ENCODE measurements around the gene CDCA8. TPM values are rescaled to one million over a fixed set of nuclear protein-coding genes. Genes with fewer than 3 reads are reported as not detected.

CDCA8 gene
- polyA plus RNA-seq, 1 donor (not counting 4 experiments of a cell fraction or from before 2014, with no cell fraction given) = 15.1 TPM

- FAIRE-seq = no peak
- dilution Hi-C loops (cut with MboI; ENCODE audit: extremely low pct_ligation_motif_present, low sequenced_read_pairs) = no loop called here
Observed at GRCh38 chr1:37666241-37666867, 26.0 kb upstream of the CDCA8 start.

GRCh38 chr1:37667023-37667671, 25.2 kb upstream of the CDCA8 start:
- Histone ChIP-seq H4K20me1 (ENCODE audit: control insufficient read depth, extremely low read depth, insufficient read depth, low read length) (no peaks in the 10 kb centered on the region), H3K27me3 (ENCODE audit: control insufficient read depth, extremely low read depth, insufficient read depth, low read length) (peaks cover 20% of the 10 kb centered on the region), H3K9ac (ENCODE audit: control insufficient read depth, extremely low read depth, insufficient read depth, low read length) (no peak overlapping the region), H3K4me3 (ENCODE audit: control insufficient read depth in 2 of 3, extremely low read depth in 1 of 3, insufficient read depth in 2 of 3, low read depth in 1 of 3, low read length in 3 of 3) (no peak overlapping the region), H3K9me3 (ENCODE audit: control insufficient read depth, low read depth, low read length) (no peaks in the 10 kb centered on the region), H3K27ac (ENCODE audit: control insufficient read depth, insufficient read depth, low read length) (no peak overlapping the region), H3K36me3 (ENCODE audit: control insufficient read depth in 2 of 2, extremely low read depth in 1 of 2, insufficient read depth in 2 of 2, low read length in 2 of 2) (no peaks in the 10 kb centered on the region), H3K79me2 (ENCODE audit: control insufficient read depth, insufficient read depth, low read length) (no peaks in the 10 kb centered on the region), H3K4me2 (ENCODE audit: control insufficient read depth, extremely low read depth, insufficient read depth, low read depth, low read length) (no peak overlapping the region), H3K9me1 (ENCODE audit: control insufficient read depth, extremely low read depth, insufficient read depth, low read length) (no peaks in the 10 kb centered on the region), H3K4me1 (ENCODE audit: control insufficient read depth, extremely low read depth, insufficient read depth, low read length) (peaks cover under 1% of the 10 kb centered on the region), H2AFZ (ENCODE audit: control insufficient read depth, low read length) (no peak overlapping the region)
- TF ChIP-seq CTCF (optimal IDR thresholded peaks at IDR 0.05 in 1 of 3, IDR thresholded peaks at IDR 0.05 in 1 of 3, conservative IDR thresholded peaks at IDR 0.05 in 1 of 3; ENCODE audit: extremely low read depth in 1 of 3, insufficient read depth in 2 of 3, low read length in 3 of 3) = no peak
- no peak for TF ChIP-seq EZH2 (IDR thresholded peaks at IDR 0.05; ENCODE audit: low read length)
- dilution Hi-C loops (cut with MboI; ENCODE audit: extremely low pct_ligation_motif_present, low sequenced_read_pairs) = no loop called here
- no peak for FAIRE-seq
- no peak for DNase-seq (ENCODE audit: low read depth, low spot score)

More at GRCh38 chr1:37666241-37666867, 26.0 kb upstream of the CDCA8 start:
- no peaks in the 10 kb centered on the region for H3K9me1 ChIP-seq (ENCODE audit: control insufficient read depth, extremely low read depth, insufficient read depth, low read length)
- no peak overlapping the region for H3K4me3 ChIP-seq (ENCODE audit: control insufficient read depth in 2 of 3, extremely low read depth in 1 of 3, insufficient read depth in 2 of 3, low read depth in 1 of 3, low read length in 3 of 3)
- no peak for DNase-seq (ENCODE audit: low read depth, low spot score)
- H3K27ac ChIP-seq (ENCODE audit: control insufficient read depth, insufficient read depth, low read length) = no peak overlapping the region
- H3K27me3 ChIP-seq (ENCODE audit: control insufficient read depth, extremely low read depth, insufficient read depth, low read length) = peaks cover 20% of the 10 kb centered on the region
- no peaks in the 10 kb centered on the region for H3K79me2 ChIP-seq (ENCODE audit: control insufficient read depth, insufficient read depth, low read length)
- no peak overlapping the region for H3K9ac ChIP-seq (ENCODE audit: control insufficient read depth, extremely low read depth, insufficient read depth, low read length)
- H4K20me1 ChIP-seq (ENCODE audit: control insufficient read depth, extremely low read depth, insufficient read depth, low read length) = no peaks in the 10 kb centered on the region
- H3K4me1 ChIP-seq (ENCODE audit: control insufficient read depth, extremely low read depth, insufficient read depth, low read length) = peaks cover 8% of the 10 kb centered on the region
- H3K9me3 ChIP-seq (ENCODE audit: control insufficient read depth, low read depth, low read length) = no peaks in the 10 kb centered on the region
- no peaks in the 10 kb centered on the region for H3K36me3 ChIP-seq (ENCODE audit: control insufficient read depth in 2 of 2, extremely low read depth in 1 of 2, insufficient read depth in 2 of 2, low read length in 2 of 2)
- TF ChIP-seq EZH2 (IDR thresholded peaks at IDR 0.05; ENCODE audit: low read length) (no peak), CTCF (optimal IDR thresholded peaks at IDR 0.05 in 1 of 3, IDR thresholded peaks at IDR 0.05 in 1 of 3, conservative IDR thresholded peaks at IDR 0.05 in 1 of 3; ENCODE audit: extremely low read depth in 1 of 3, insufficient read depth in 2 of 3, low read length in 3 of 3) (no peak)
- no peak overlapping the region for H2AFZ ChIP-seq (ENCODE audit: control insufficient read depth, low read length)
- H3K4me2 ChIP-seq (ENCODE audit: control insufficient read depth, extremely low read depth, insufficient read depth, low read depth, low read length) = no peak overlapping the region

Data from keratinocyte (primary cell).